Fibroblast of villous mesenchyme (primary cell): ENCODE results near the gene FAM229A. TPM values are rescaled to one million over a fixed set of nuclear protein-coding genes. Genes with fewer than 3 reads are reported as not detected.
A peak's percentile ranks its signal among the peaks of the same experiment; 100 is the strongest.

Experiments
- DNase-seq: peaks from one replicate; pipeline ENCODE4 v3.0.0-alpha.2; 2010; ENCODE audit warnings: low read depth
- H3K4me3 ChIP-seq: 2 replicates; pipeline ENCODE4 v1.5.1; 2011; ENCODE audit warnings: low read depth, mild to moderate bottlenecking, low read length
- CTCF ChIP-seq: IDR thresholded peaks from 2 replicates; pipeline ENCODE4 v1.5.1; 2012; ENCODE audit warnings: low read depth, mild to moderate bottlenecking, low read length; ENCODE audit not compliant: insufficient read depth
- total RNA-seq: library from RNA; depleted of rRNA; stranded (reverse); fragments of >200 nt; gene quantifications from 2 replicates; pipeline ENCODE4 v1.2.3, GENCODE V29; 2012

FAM229A gene
- total RNA-seq, 1 donor: 1.3 TPM

DNA sequence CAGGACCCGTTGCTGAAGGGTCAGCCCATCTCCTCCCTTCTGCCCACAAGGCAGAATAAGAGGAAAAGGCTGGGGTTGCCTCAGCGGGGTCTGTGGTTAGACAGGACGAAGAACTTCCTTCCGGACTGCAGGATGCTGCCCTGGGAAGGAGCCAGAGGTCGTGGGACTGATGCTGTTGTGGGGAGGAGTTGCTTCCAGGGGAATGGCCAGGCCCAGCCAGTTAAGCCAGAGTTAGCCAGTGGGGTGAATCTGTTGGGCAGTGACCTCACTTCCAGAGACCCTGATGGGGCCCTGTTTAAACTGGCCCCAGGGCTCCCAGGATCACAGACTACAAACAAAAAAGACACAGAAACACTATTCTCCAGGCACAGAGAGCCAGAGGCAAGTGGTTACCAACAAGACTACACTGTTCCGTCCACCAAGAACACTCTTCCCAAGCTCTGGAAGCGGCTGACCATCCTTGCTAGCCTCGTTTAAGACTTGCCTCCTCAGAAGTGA lies 13.0 kb downstream of the FAM229A start:
- no peak for TF ChIP-seq CTCF
- peak; percentile 96 for DNase-seq
- H3K4me3 ChIP-seq: no peak overlapping the region

DNA sequence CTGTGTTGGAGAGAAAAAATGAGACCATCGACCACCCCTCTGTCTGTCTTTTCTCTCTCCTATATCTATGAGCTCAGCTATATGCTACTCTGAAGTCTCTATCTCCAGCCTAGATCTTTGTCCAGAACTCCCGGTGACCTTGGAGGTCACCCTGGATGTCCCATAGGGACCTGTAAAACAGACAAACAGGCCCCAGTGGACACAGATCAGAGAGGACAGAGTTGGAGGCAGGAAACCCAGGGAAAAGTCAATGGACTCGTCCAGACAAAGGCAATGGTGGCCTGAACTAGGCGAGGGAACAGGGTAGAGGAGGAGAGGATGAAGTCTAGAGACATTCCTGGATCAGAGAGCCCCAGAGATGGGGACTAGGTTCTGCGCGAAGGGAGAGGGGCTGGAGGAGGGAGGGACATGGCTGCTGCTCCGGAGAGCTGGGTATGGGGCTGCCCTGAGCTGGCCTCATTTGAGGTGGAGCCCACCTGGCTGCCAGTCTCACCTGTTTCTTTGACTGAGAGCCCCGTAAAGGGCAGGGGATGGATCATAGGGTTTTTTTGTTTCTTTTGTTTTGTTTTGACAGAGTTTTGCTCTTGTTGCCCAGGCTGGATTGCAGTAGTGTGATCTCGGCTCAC lies 15.6 kb downstream of the FAM229A start:
- no peak overlapping the region for H3K4me3 ChIP-seq
- no peak for DNase-seq
- TF ChIP-seq CTCF: no peak

GRCh38 chr1:32345289-32345827 lies 16.9 kb downstream of the FAM229A start:
- H3K4me3 ChIP-seq: no peak overlapping the region
- no peak for TF ChIP-seq CTCF
- peak; percentile 65 for DNase-seq

DNA sequence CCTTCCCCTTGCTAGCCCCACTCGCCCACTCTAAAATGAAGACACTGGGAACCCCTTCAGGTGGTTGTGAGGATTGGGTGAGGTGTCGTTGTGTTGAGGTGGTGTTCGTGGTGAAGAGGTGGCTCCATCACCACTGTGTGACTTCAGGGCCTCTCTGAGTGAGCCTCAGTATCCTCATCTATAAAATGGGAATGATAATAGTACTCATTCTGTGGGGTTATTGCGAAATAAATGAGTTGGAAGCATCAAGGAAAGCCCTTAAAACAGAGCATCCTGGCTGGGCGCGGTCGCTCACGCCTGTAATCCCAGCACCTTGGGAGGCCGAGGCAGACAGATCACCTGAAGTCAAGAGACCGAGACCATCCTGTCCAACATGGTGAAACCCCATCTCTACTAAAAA lies 19.6 kb downstream of the FAM229A start:
- no peak overlapping the region for H3K4me3 ChIP-seq
- no peak for TF ChIP-seq CTCF
- DNase-seq: no peak

GRCh38 chr1:32341971-32342370 lies 20.3 kb downstream of the FAM229A start:
- no peak overlapping the region for H3K4me3 ChIP-seq
- TF ChIP-seq CTCF: no peak
- DNase-seq: no peak

- H3K4me3 ChIP-seq: no peak overlapping the region
- no peak for DNase-seq
- no peak for TF ChIP-seq CTCF
These were observed 21.0 kb downstream of the FAM229A start for GRCh38 chr1:32341186-32341757.
